Lower leg skin (tissue), 4 donors: ENCODE measurements around the gene KRTAP12-4. TPM values are rescaled to one million over a fixed set of nuclear protein-coding genes. Genes with fewer than 3 reads are reported as not detected.
A peak's percentile ranks its signal among the peaks of the same experiment; 100 is the strongest.

Experiments used
- DNase-seq, 2 donors: peaks; one replicate each; pipeline ENCODE4 v3.0.0-alpha.2; 2019; ENCODE audit warnings: low spot score in 2 of 2
- H3K4me3 ChIP-seq: fragments of 200-600 bp; sonication (generic); 2 replicates; pipeline ENCODE4 v1.5.1; 2017; ENCODE audit warnings: mild to moderate bottlenecking, low read depth; ENCODE audit not compliant: poor library complexity, severe bottlenecking
- POLR2A ChIP-seq, 2 donors: fragments of 450-650 bp; IDR thresholded peaks; one replicate each; pipeline ENCODE4 v1.6.1; 2016 to 2017; ENCODE audit warnings: antibody characterized with exemption in 2 of 2, mild to moderate bottlenecking in 1 of 2, moderate library complexity in 1 of 2
- WGBS, 2 donors: methylation state at CpG; one replicate each; pipeline ENCODE4 v1.1.5; 2018; 5-methylcytosine and 5-hydroxymethylcytosine counted together
- intact Hi-C: fragments of 100-400 bp; cut with DNase I; formaldehyde crosslinking; loops from one replicate; pipeline ENCODE4 v1.15.0; 2023; ENCODE audit warnings: low total_unique reads
- total RNA-seq, 4 donors: library from RNA; depleted of rRNA; stranded (reverse); fragments of >200 nt; gene quantifications; one replicate each; pipeline ENCODE4 v1.1.0, GENCODE V29; 2016
- TF ChIP-seq, protein P1 (sequence below), 3 donors: fragments of 450-650 bp; IDR thresholded peaks; one replicate each; pipeline ENCODE4 v1.5.1; 2016; ENCODE audit warnings: antibody characterized with exemption in 3 of 3, mild to moderate bottlenecking in 3 of 3, moderate library complexity in 2 of 3

Gene KRTAP12-4
- total RNA-seq, 4 donors from 2014 or later, result not detected

DNA sequence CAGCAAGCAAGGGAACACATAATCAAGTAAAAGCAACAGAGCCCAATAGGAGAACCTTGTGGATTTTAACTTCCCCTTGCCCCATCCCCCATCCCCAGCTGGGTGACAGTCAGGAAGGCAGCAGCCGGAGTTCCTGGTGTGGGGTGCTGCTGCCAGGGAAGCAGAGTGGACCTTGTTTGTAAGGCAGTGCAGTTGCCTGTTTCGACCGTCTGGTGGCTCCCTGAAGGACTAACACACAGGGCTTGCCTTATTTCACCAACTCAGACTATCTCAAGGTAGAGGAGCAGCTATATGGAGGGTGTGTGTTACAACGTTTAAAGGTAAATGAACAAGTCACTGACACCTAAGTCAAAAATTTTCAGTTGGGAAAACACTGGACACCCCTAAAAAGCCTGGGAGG is 36.0 kb downstream of the KRTAP12-4 start:
- WGBS, 2 donors, result 46 to 48% methylated on average over 4 of the region's 4 CpGs
- DNase-seq, result no peak
- no peak overlapping the region for H3K4me3 ChIP-seq
- intact Hi-C loops, result no loop called here
- TF ChIP-seq, protein P1, sequence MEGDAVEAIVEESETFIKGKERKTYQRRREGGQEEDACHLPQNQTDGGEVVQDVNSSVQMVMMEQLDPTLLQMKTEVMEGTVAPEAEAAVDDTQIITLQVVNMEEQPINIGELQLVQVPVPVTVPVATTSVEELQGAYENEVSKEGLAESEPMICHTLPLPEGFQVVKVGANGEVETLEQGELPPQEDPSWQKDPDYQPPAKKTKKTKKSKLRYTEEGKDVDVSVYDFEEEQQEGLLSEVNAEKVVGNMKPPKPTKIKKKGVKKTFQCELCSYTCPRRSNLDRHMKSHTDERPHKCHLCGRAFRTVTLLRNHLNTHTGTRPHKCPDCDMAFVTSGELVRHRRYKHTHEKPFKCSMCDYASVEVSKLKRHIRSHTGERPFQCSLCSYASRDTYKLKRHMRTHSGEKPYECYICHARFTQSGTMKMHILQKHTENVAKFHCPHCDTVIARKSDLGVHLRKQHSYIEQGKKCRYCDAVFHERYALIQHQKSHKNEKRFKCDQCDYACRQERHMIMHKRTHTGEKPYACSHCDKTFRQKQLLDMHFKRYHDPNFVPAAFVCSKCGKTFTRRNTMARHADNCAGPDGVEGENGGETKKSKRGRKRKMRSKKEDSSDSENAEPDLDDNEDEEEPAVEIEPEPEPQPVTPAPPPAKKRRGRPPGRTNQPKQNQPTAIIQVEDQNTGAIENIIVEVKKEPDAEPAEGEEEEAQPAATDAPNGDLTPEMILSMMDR (IDR thresholded peaks at IDR 0.05), result no peak
- TF ChIP-seq POLR2A (IDR thresholded peaks at IDR 0.05), result no peak

DNA sequence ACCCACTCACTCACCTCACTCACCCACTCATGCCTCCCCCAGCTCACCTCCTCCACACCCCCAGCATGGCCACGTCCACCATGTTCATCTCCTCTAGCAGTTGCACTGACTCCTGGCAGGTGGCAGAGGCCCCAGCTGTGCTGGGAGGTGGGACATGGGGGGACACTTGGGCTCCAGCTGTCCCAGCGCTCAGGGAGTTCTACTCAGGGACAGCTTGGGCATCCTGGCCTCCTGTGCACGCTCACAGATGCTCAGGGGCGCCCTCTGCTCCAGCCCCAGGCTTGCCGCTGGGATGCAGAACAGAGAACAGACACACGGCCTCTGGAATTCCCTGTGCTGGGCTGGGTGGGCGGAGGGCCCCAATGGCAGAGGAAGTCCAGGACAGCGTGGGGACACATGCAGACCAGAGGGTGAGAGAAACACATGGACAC is 37.4 kb downstream of the KRTAP12-4 start:
- 64 to 65% methylated on average over 8 of the region's 8 CpGs for WGBS, 2 donors
- H3K4me3 ChIP-seq, result no peak overlapping the region
- intact Hi-C loops, result no loop called here
- DNase-seq, result no peak
- TF ChIP-seq POLR2A (IDR thresholded peaks at IDR 0.05), result no peak
- TF ChIP-seq, protein P1 (IDR thresholded peaks at IDR 0.05), result no peak

DNA sequence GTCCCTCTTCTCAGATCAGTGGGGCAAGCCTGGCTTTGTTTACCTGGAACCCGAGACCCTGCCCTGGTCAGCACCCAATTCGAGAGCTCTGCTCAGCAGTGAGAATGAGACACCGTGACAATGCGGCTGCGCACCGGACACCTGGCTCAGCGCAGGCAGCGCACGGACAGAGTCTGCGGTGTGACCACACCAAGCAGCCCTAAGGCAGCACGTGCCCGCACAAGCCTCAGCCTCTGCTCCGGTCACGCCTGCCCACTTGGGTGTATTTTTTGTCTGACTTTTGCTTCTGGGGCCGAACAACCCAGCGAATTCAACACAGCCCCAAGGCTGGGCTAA is 37.9 kb downstream of the KRTAP12-4 start:
- DNase-seq, result no peak
- 39 to 50% methylated on average over 16 of the region's 16 CpGs for WGBS, 2 donors
- no peak for TF ChIP-seq POLR2A (IDR thresholded peaks at IDR 0.05)
- TF ChIP-seq, protein P1 (IDR thresholded peaks at IDR 0.05), result no peak

GRCh38 chr21:44615911-44616590 is 38.4 kb downstream of the KRTAP12-4 start:
- H3K4me3 ChIP-seq, result no peak overlapping the region
- intact Hi-C loops, result no loop called here
- no peak for DNase-seq
- WGBS, 2 donors, result 67 to 72% methylated on average over 15 to 16 of the region's 17 CpGs
- no peak for TF ChIP-seq POLR2A (IDR thresholded peaks at IDR 0.05)
- TF ChIP-seq, protein P1 (IDR thresholded peaks at IDR 0.05), result no peak

More for the DNA sequence above, 37.9 kb downstream of the KRTAP12-4 start:
- no peak overlapping the region for H3K4me3 ChIP-seq
- intact Hi-C loops, result no loop called here

- intact Hi-C loops, result no loop called here
- WGBS, 2 donors, result 70 to 86% methylated on average over 8 of the region's 8 CpGs
- DNase-seq, result no peak
- H3K4me3 ChIP-seq, result no peak overlapping the region
- TF ChIP-seq, protein P1 (IDR thresholded peaks at IDR 0.05), result no peak
- no peak for TF ChIP-seq POLR2A (IDR thresholded peaks at IDR 0.05)
These were observed 39.0 kb downstream of the KRTAP12-4 start for GRCh38 chr21:44615466-44615865.

DNA sequence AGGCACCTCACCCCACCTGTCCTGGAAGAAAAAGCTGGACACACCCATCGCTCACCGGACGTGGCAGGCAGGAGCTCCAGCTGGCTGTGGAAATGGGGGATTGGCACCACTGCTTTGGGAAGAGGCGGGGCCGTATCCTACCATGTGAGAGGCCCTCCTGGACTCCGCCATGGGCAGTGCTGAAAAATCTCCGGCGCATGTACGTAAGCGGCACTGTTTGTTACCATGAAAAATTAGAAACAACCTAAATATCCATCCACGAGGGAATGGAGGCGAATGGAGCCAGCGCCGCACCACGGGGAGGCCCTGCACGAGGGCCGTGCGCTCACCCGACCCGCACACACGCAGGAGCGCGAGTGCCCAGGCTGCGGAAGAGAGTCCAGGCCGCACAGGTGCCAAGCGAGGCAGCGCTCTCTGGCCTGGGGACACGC is 39.5 kb downstream of the KRTAP12-4 start:
- DNase-seq, result peak in 1 of 2 donors; percentile 79
- H3K4me3 ChIP-seq, result no peak overlapping the region
- intact Hi-C loops, result no loop called here
- WGBS, 2 donors, result 76 to 85% methylated on average over 28 of the region's 28 CpGs
- TF ChIP-seq, protein P1 (IDR thresholded peaks at IDR 0.05), result no peak
- no peak for TF ChIP-seq POLR2A (IDR thresholded peaks at IDR 0.05)
